ENCODE measurements around the gene ADGRG6. TPM values are rescaled to one million over a fixed set of nuclear protein-coding genes. Genes with fewer than 3 reads are reported as not detected.

ADGRG6 gene
- polyA plus RNA-seq, 12 donors: 8.3 to 25.6 (median 12.9) TPM; not detected in 1

DNA sequence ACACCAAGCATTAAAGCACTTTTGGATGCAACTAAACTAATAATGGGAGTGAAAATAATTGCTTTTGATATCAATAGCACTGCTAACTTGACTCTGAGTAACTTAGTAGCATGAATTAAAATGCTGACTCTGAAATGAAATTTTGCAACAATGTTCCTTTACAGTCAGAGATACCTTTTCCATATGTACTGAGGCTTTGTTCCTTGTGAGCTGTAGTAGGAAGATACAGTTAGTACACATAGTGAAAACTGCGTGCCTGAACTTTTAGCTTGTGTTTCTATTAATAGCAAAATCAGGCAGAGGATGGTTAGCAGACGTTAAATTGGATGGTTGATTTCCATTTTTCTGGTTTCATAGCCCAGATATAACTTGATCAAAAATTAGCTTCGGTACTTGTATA lies 18.6 kb downstream of the ADGRG6 start:
- DNase-seq: no peak

DNA sequence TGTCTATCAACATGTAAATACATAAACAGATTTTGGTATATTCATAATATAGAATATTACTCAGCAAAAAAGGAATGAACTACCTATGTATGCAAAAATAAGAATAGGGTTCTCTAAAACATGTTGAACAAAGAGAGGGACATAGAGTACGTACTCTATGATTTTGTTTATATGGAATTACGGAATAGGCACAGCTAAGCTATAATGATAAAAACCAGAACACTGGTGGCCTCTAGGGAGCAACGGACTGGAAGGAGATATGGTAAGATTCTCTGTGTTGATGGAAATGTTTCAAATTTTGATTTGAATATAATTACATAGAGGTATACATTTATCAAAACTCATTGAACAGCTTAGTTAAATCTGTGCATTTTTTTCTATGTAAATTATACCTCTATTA lies 19.6 kb downstream of the ADGRG6 start:
- DNase-seq: no peak

DNA sequence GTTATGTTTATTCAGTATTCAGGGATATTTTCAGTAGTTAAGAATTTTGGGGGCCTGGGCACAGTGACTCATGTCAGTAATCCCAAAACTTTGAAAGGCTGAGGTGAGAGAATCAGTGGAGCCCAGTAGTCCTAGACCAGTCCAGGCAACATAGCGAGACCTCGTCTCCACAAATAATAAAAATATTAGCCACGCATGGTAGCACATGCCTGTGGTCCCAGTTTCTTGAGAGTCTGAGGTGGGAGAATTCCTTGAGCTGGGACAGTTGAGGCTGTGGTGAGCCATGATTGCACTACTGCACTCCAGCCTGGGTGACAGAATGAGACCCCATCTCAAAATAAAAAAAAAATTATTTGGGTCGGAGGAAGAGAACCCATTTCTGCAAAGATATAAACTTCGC lies 20.3 kb downstream of the ADGRG6 start:
- no peak for DNase-seq

DNA sequence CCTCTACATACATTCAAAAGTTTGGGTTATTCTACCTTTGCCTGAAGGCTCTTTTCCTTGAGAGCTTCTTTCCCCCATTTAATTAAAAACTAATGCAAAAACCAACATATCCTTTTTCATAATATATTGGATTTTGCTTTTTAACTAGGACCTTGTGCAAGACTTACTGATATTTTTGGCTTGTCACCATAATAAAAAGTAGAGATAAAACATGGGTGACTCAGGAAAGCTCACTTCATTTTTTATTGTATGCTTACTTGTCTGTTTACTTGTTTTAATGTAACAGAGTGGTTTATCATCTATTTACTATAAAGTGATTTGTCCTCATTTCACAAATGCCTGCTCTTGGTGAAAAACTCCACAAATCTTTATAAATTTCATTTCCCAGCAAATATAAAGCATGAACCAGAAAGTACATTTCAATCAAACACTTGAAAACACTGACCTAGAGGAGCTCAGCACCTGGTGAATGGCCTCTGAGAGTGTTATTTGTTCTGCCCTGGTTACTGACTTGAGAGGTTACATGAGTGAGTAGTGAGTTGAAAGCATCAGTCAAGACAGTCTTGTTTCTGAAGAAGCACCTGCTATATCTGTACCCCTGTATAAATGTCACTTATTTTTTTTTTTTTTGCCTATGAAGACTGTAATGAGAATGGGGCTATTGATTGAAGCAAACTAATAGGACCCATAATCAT lies 20.8 kb downstream of the ADGRG6 start:
- no peak for DNase-seq

- DNase-seq: no peak
Observed at GRCh38 chr6:142323377-142323776, 21.6 kb downstream of the ADGRG6 start.

- DNase-seq: no peak
Observed at GRCh38 chr6:142324111-142324510, 22.3 kb downstream of the ADGRG6 start.

DNA sequence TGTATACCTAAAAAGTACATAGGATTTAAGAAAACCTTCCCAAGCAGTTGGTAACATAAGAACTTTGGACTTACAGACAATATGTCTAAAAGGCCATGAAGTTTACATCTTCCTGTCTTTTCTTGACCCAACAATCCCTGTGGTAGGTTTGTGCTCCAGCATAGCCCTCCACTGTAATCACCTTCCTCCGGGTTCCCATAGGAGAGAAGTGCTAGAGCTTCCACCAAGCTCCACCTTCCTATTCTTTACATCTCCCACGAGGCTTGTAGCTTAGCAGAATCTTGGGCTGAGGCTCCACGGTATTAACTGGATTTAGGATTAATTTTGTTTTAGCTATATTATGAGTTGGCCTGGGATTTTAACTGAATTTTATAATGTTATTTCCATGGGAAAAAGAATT lies 23.3 kb downstream of the ADGRG6 start:
- DNase-seq: no peak

- no peak for DNase-seq
Observed at GRCh38 chr6:142326540-142326939, 24.7 kb downstream of the ADGRG6 start.

DNA sequence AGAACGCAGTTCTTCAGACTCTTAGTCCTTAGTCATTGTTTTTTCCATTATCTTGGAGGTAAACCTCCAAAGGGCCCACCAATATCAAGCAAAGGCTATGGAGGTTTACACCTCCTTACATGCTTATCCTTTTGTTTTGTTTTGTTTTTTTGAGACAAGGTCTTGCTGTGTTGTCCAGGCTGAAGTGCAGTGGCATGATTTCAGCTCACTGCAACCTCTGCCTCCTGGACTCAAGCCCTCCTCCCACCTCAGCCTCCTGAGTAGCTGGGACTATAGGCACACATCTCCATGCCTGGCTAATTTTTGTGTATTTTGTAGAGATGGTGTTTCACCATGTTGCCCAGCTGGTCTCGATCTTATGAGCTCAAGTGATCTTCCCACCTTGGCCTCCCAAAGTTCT lies 26.3 kb downstream of the ADGRG6 start:
- DNase-seq: no peak

DNA sequence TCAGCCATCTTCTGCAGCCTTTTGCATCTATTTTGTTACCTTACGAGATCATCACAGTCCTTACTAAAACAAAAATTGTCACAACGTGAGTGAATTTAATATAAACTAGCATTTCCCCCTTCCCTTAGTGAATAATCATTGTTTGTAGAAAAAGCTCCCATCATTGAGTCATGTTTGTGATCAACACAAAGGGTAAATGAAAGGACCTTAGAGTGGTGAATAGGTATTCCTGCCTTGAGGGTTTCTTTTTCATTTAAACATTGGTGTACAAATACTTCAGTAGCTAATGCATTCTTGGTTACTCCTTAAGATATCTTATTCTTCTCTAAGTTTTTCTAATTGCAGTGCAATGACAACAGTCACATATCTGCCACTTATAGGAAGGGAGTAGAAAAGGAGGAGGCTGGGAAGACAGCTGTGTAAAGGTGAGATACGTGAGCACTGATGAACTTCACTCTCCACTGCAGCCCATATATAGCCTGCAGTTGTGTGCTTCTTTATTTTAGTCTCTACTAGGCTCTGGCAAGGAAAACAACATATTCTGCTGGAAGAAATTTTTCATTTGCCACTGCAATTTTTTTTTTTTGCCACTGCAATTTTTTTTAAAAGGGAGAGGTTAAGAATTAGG lies 27.8 kb downstream of the ADGRG6 start:
- DNase-seq: no peak

GRCh38 chr6:142331075-142331551 lies 29.3 kb downstream of the ADGRG6 start:
- no peak for DNase-seq

DNA sequence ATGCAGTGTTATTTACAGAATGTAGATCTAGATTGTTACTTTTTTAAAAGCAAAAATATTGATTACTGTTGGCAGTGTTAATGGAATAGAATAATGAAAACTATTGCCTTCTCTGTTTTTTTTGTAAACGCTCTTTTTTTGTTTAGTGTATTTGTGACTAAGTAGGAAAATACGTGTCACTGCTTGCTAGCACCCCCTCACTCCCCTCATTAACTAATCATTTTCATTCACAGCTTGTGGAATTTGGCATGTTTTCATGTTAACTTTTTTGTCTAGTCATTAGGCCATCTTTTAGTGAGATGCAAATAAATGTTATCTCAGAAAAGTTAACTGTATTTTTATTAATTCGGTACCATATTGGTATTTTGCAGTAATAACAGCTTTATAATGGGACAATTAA lies 29.8 kb downstream of the ADGRG6 start:
- no peak for DNase-seq

GRCh38 chr6:142332393-142333098 lies 30.7 kb downstream of the ADGRG6 start:
- DNase-seq: no peak

- no peak for DNase-seq
Observed at GRCh38 chr6:142333431-142333830, 31.6 kb downstream of the ADGRG6 start.

- no peak for DNase-seq
Observed at GRCh38 chr6:142334294-142334693, 32.5 kb downstream of the ADGRG6 start.

GRCh38 chr6:142335415-142335814 lies 33.6 kb downstream of the ADGRG6 start:
- DNase-seq: no peak

DNA sequence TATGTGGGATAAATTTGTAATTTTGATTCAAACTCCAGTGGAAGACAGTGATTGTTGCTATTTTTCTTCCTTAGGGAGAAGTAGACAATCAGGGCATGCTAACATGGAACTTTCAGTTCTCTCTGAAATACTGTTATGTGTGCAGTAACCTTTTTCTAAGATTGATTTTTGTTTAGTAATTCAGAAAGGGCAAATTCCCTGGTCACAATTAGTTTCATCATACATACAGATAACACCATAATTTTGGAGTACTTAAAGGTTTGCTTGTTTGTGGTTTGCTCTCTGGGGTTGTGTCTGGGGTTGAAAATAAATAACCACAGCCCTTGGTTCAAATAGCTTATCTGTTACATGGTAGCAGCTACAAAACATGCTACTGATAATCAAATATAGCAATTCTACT lies 34.4 kb downstream of the ADGRG6 start:
- no peak for DNase-seq

- DNase-seq: no peak
Observed at GRCh38 chr6:142336787-142337186, 35.0 kb downstream of the ADGRG6 start.

DNA sequence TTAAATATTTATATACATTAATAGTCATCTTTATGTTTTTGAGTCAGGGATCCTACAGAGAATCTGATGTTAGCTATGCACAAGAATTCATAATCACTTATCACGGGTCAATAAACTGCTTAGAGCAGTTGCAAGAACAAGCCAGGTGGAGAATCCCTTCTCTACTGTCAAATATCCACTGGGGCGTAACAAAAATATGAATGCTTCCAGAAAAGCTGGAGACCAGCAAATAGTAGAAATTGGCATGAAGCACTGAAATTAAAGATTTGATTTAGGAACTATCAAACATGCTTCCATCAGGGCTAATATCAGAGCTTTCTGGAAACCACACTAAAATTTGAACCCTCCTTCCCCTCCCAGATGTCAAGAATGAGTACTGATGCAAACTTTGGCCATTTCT lies 37.3 kb downstream of the ADGRG6 start:
- no peak for DNase-seq

DNA sequence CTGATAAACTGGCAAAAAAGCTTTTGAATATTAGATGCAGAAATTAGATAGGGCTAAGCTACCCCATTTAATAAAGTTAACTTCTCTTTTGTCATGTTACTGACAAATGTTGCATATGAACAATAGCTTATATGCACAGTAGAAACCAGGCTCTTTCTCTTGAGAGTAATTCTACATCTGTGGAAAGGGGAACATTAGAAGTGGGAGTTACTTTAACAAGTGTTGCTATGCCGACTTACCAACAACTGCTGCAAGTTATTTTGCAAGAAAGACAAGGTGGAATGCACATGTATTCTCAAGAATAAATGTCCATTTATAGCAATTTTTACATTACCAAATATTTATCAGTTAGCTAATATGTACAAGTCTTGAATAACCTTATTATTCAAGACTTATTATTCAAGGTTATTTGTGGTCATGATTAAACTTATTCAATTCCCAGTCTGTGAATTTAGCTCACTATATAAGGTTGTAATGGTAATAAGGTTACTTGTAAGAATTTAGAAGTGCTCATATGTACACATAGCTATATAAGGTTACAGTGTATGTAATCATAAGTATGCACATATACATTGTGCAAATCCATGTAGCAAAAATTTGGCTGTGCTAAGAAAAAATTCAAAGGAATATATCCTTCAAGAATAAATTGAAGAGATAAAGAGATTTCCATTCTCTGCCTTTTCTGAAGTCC lies 38.3 kb downstream of the ADGRG6 start:
- DNase-seq: no peak

GRCh38 chr6:142341855-142342330 lies 40.1 kb downstream of the ADGRG6 start:
- DNase-seq: no peak

- no peak for DNase-seq
Observed at GRCh38 chr6:142342986-142343385, 41.2 kb downstream of the ADGRG6 start.

All from muscle of arm (tissue), 12 donors.